Transverse colon (tissue), 4 donors: ENCODE measurements around the gene TNFSF8. TPM values are rescaled to one million over a fixed set of nuclear protein-coding genes. Genes with fewer than 3 reads are reported as not detected.

Experiments used
- DNase-seq: peaks from one replicate; pipeline ENCODE4 v3.0.0-alpha.2; 2019
- H3K27ac ChIP-seq, 4 donors: fragments of 200-600 bp; sonication (generic); 2 replicates each; pipeline ENCODE4 v1.5.1; 2016 to 2018; ENCODE audit warnings: inconsistent platforms in 4 of 4
- H3K27me3 ChIP-seq: fragments of 200-600 bp; sonication (generic); 2 replicates; pipeline ENCODE4 v1.5.1; 2017; ENCODE audit warnings: inconsistent platforms
- H3K36me3 ChIP-seq, 4 donors: fragments of 200-600 bp; sonication (generic); 2 replicates each; pipeline ENCODE4 v1.5.1; 2017 to 2019; ENCODE audit warnings: inconsistent platforms in 4 of 4
- H3K4me1 ChIP-seq, 4 donors: fragments of 200-600 bp; sonication (generic); 2 replicates each; pipeline ENCODE4 v1.5.1; 2017 to 2020; ENCODE audit warnings: inconsistent platforms in 4 of 4
- H3K4me3 ChIP-seq, 4 donors: fragments of 200-600 bp; sonication (generic); 1 replicate in 1 of 4; 2 replicates in 3 of 4; pipeline versions ENCODE4 v1.5.1 to v1.6.1; 2017 to 2019; ENCODE audit warnings: inconsistent platforms in 4 of 4
- H3K9me3 ChIP-seq, 2 donors: fragments of 200-600 bp; sonication (generic); 2 replicates each; pipeline ENCODE4 v1.5.1; 2017 to 2019; ENCODE audit warnings: inconsistent platforms in 2 of 2
- EP300 ChIP-seq: sonication (generic); formaldehyde crosslinking; IDR thresholded peaks from one replicate; pipeline ENCODE4 v1.6.1; 2017; ENCODE audit warnings: antibody characterized with exemption, low read depth
- POLR2A ChIP-seq: fragments of 450-650 bp; IDR thresholded peaks from one replicate; pipeline ENCODE4 v1.6.1; 2016; ENCODE audit warnings: antibody characterized with exemption, mild to moderate bottlenecking, moderate library complexity
- POLR2AphosphoS5 ChIP-seq, 3 donors: sonication (generic); formaldehyde crosslinking; IDR thresholded peaks; one replicate each; pipeline ENCODE4 v1.6.1; 2016; ENCODE audit warnings: antibody characterized with exemption in 3 of 3
- WGBS, 2 donors: methylation state at CpG; one replicate each; pipeline ENCODE4 v1.1.5; 2018; ENCODE audit warnings: low coverage in 1 of 2; 5-methylcytosine and 5-hydroxymethylcytosine counted together
- in situ Hi-C, 4 donors: fragments of 200-750 bp; cut with MboI; loops; one replicate each; pipeline versions ENCODE4 v1.15.0 to v1.15.1; 2017; ENCODE audit warnings: low sequenced_read_pairs in 3 of 4, low pct_ligation_motif_present in 1 of 4, low pct_unique_long_range_greater_than_20kb in 1 of 4
- intact Hi-C: fragments of 100-400 bp; cut with DNase I; formaldehyde crosslinking; loops from one replicate; pipeline ENCODE4 v1.15.1; 2023; ENCODE audit warnings: low total_unique reads
- total RNA-seq, 4 donors: library from RNA; depleted of rRNA; stranded (reverse); fragments of >200 nt; gene quantifications; one replicate each; pipeline ENCODE4 v1.1.0, GENCODE V29; 2016
- TF ChIP-seq, protein P1 (sequence below), 5 experiments: fragments of 200-600 bp in 3 of 5; fragments of 450-650 bp in 2 of 5; sonication (generic) in 3 of 5; IDR thresholded peaks; 1 replicate in 2 of 5; 2 replicates in 3 of 5; pipeline ENCODE4 v1.5.1; 2016 to 2017; ENCODE audit warnings: antibody characterized with exemption in 5 of 5, inconsistent platforms in 3 of 5, mild to moderate bottlenecking in 2 of 5, moderate library complexity in 1 of 5

The TNFSF8 gene
- total RNA-seq, 4 donors from 2014 or later, result 1.2 to 5.2 TPM; not detected in 2

DNA sequence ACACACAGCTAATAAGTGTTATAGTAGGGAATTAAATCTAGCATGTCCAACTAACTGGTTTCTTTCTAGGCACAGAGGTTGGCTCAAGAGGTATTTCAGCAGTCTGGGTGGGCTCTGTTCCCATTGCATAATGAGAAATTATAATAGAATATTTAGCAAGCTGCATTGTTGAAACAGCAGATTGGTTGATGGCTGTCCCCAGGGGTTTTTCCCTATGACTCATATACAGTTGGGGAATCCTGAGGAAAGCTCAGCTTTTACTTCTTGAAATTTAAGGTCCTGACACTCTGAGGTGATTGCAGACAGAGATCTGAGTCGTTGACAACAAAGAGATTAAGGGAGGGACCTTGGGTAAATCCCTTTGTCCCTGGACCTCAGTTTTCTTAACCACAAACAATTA, 38.3 kb upstream of the TNFSF8 start:
- Histone ChIP-seq H3K4me1 (no peaks in the 10 kb centered on the region), H3K27me3 (no peaks in the 10 kb centered on the region), H3K36me3 (no peaks in the 10 kb centered on the region), H3K9me3 (no peaks in the 10 kb centered on the region), H3K27ac (no peak overlapping the region), H3K4me3 (no peak overlapping the region)
- DNase-seq, result no peak
- in situ Hi-C loops, result no loop called here
- TF ChIP-seq EP300 (no peak), POLR2AphosphoS5 (IDR thresholded peaks at IDR 0.05) (no peak), POLR2A (no peak)
- TF ChIP-seq, protein P1, sequence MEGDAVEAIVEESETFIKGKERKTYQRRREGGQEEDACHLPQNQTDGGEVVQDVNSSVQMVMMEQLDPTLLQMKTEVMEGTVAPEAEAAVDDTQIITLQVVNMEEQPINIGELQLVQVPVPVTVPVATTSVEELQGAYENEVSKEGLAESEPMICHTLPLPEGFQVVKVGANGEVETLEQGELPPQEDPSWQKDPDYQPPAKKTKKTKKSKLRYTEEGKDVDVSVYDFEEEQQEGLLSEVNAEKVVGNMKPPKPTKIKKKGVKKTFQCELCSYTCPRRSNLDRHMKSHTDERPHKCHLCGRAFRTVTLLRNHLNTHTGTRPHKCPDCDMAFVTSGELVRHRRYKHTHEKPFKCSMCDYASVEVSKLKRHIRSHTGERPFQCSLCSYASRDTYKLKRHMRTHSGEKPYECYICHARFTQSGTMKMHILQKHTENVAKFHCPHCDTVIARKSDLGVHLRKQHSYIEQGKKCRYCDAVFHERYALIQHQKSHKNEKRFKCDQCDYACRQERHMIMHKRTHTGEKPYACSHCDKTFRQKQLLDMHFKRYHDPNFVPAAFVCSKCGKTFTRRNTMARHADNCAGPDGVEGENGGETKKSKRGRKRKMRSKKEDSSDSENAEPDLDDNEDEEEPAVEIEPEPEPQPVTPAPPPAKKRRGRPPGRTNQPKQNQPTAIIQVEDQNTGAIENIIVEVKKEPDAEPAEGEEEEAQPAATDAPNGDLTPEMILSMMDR (IDR thresholded peaks at IDR 0.05), result no peak
- intact Hi-C loops, result no loop called here
- 3% methylated on average over 1 of the region's 1 CpG; no CpG with 5 or more reads in 1 of the 2 donors for WGBS, 2 donors

DNA sequence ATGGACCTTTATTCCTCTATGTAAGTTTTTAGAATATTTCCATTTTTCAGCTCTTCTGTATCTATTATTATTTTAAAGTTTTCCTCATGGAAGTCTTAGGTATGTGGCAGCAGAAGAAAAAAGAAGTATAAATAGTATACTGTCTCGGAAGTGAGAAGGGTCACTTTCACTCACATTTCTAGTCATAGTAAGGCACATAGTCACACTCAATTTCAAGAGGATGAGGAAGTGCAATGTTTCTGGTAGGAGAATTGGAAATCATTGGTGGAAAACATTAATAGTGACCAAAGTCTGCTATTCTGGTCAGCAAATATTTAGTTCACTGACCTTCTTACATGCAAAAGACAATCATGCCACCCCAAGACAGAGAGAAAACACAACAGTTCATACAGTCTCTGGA, 35.2 kb upstream of the TNFSF8 start:
- TF ChIP-seq EP300, result no peak
- TF ChIP-seq, protein P1 (IDR thresholded peaks at IDR 0.05), result no peak
- TF ChIP-seq POLR2A, result no peak
- no peak for TF ChIP-seq POLR2AphosphoS5 (IDR thresholded peaks at IDR 0.05)
- intact Hi-C loops, result no loop called here

DNA sequence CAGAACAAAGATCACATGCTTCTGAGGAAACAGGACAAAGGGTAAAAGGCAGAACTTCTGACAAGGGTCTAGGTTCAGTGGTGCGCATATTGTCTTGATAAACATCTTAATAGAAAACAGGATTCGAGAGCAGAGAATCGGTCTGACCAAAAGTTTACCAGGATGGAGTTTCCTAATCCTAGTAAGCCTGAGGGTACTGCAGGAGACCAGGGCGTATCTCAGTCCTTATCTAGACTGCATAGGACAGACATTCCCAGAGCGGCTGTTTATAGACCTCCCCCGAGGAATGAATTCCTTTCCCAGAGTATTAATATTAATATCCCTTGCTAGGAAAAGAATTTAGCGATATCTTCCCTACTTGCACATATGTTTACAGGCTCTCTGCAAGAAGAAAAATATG, 32.4 kb upstream of the TNFSF8 start:
- 93 to 94% methylated on average over 6 to 7 of the region's 7 CpGs for WGBS, 2 donors
- H3K9me3 ChIP-seq, result peaks cover 0 to 3% of the 10 kb centered on the region in 2 donors
- in situ Hi-C loops, result no loop called here
- no peaks in the 10 kb centered on the region for H3K36me3 ChIP-seq
- TF ChIP-seq POLR2A, result no peak
- no peak for TF ChIP-seq EP300
- no peak for TF ChIP-seq POLR2AphosphoS5 (IDR thresholded peaks at IDR 0.05)
- H3K4me1 ChIP-seq, result peaks cover 0 to 2% (median 0%) of the 10 kb centered on the region in 4 donors
- no peak overlapping the region for H3K4me3 ChIP-seq
- no peaks in the 10 kb centered on the region for H3K27me3 ChIP-seq
- intact Hi-C loops, result no loop called here
- DNase-seq, result no peak
- H3K27ac ChIP-seq, result no peak overlapping the region

More for the DNA sequence above, 35.2 kb upstream of the TNFSF8 start:
- no peaks in the 10 kb centered on the region for H3K4me1 ChIP-seq
- no peaks in the 10 kb centered on the region for H3K36me3 ChIP-seq
- H3K4me3 ChIP-seq, result no peak overlapping the region
- in situ Hi-C loops, result no loop called here
- no peak for DNase-seq
- peaks cover 0 to 3% of the 10 kb centered on the region in 2 donors for H3K9me3 ChIP-seq
- no peaks in the 10 kb centered on the region for H3K27me3 ChIP-seq
- 70 to 75% methylated on average over 1 of the region's 1 CpG for WGBS, 2 donors
- no peak overlapping the region for H3K27ac ChIP-seq

DNA sequence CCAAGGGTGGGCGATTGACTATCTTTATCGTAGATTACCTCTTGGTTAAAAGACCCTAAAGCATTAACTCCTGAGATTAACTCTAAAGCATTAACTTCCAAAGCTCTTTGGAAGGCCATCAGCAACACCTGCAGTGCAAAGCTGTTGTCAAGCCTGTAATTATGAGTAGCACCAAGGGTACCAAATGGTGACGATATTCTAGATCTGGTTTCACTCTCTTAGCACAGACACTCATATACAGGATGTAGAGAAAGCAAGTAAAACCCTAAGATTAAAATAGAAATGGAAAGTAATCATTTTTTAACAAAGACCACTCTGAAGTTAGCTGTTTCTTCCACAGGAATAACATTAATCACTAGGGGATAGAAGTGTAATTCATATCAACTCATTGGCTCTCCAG, 29.9 kb upstream of the TNFSF8 start:
- Histone ChIP-seq H3K36me3 (no peaks in the 10 kb centered on the region), H3K4me1 (peaks cover 0 to 4% (median 0%) of the 10 kb centered on the region in 4 donors), H3K27me3 (no peaks in the 10 kb centered on the region), H3K4me3 (no peak overlapping the region), H3K27ac (no peak overlapping the region), H3K9me3 (peaks cover 0 to 3% of the 10 kb centered on the region in 2 donors)
- intact Hi-C loops (no loop called here), in situ Hi-C loops (no loop called here)
- WGBS, 2 donors, result 81 to 85% methylated on average over 3 of the region's 3 CpGs
- no peak for DNase-seq
- TF ChIP-seq POLR2AphosphoS5 (IDR thresholded peaks at IDR 0.05), result no peak
- TF ChIP-seq POLR2A, result no peak
- TF ChIP-seq EP300, result no peak
- TF ChIP-seq, protein P1 (IDR thresholded peaks at IDR 0.05), result no peak

DNA sequence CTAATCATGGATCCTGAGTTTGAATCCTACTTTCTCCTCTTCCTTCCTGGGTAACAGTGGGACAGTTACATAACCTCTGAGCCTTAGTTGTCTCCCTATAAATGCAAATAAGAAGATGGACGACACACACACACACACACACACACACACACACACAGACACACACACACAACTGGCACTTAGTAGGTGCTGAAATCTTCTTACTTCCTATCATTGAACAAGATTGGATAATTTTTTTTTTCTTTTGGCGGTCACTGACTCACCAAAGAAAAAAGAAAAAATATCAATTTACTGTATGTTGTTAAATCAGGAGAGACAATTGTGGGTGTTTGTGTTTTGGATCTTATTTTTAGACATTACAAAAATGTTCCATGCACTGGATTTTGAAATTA, 28.4 kb upstream of the TNFSF8 start:
- Histone ChIP-seq H3K36me3 (no peaks in the 10 kb centered on the region), H3K27ac (peak overlapping the region in 1 of 4 donors; percentile 6), H3K4me3 (no peak overlapping the region), H3K4me1 (peaks cover 0 to 4% (median 1%) of the 10 kb centered on the region in 4 donors), H3K27me3 (no peaks in the 10 kb centered on the region), H3K9me3 (peaks cover 0 to 3% of the 10 kb centered on the region in 2 donors)
- in situ Hi-C loops (no loop called here), intact Hi-C loops (no loop called here)
- TF ChIP-seq EP300, result no peak
- TF ChIP-seq, protein P1 (IDR thresholded peaks at IDR 0.05), result no peak
- TF ChIP-seq POLR2AphosphoS5 (IDR thresholded peaks at IDR 0.05), result no peak
- TF ChIP-seq POLR2A, result no peak
- DNase-seq, result no peak
- 75 to 85% methylated on average over 2 of the region's 2 CpGs for WGBS, 2 donors
